KOPT-K1 (cell line): ENCODE measurements around the gene LDLRAD4.
"Not testable (repeated sequence)": the region's sequence is repeated elsewhere in the genome, so short reads cannot be mapped to it uniquely, and the experiment has no call there.

Source experiments
- H3K27ac ChIP-seq: fragments of 200-600 bp; sonication (generic); 2 replicates; pipeline ENCODE4 v1.5.1; 2016; ENCODE audit warnings: antibody characterized with exemption, mild to moderate bottlenecking, low read depth, low read length; ENCODE audit not compliant: poor library complexity, severe bottlenecking
- H3K36me3 ChIP-seq: fragments of 200-600 bp; sonication (generic); 2 replicates; pipeline ENCODE4 v1.5.1; 2017; ENCODE audit warnings: antibody characterized with exemption, mild to moderate bottlenecking, low read length, moderate library complexity; ENCODE audit not compliant: insufficient read depth
- H3K9me3 ChIP-seq: fragments of 200-600 bp; sonication (generic); 2 replicates; pipeline ENCODE4 v1.5.1; 2017; ENCODE audit warnings: antibody characterized with exemption, low read length, mild to moderate bottlenecking; ENCODE audit not compliant: insufficient read depth, poor library complexity, severe bottlenecking

Gene LDLRAD4

GRCh38 chr18:13658436-13659204 lies 440.1 kb downstream of the LDLRAD4 start:
- Histone ChIP-seq H3K36me3 (peaks cover 5% of the 10 kb centered on the region; the same call in 1 of the 2 replicates), H3K9me3 (no peaks in the 10 kb centered on the region), H3K27ac (no peak overlapping the region)

- H3K27ac ChIP-seq: no peak overlapping the region
- H3K9me3 ChIP-seq: no peaks in the 10 kb centered on the region
- peaks cover 22% of the 10 kb centered on the region for H3K36me3 ChIP-seq
Measured at GRCh38 chr18:13660510-13660909, 441.9 kb downstream of the LDLRAD4 start.

- Histone ChIP-seq H3K36me3 (peaks cover 29% of the 10 kb centered on the region), H3K27ac (no peak overlapping the region), H3K9me3 (no peaks in the 10 kb centered on the region)
Measured at GRCh38 chr18:13661051-13661778, 442.7 kb downstream of the LDLRAD4 start.

- Histone ChIP-seq H3K9me3 (no peaks in the 10 kb centered on the region), H3K36me3 (peaks cover 35% of the 10 kb centered on the region), H3K27ac (no peak overlapping the region)
Measured at GRCh38 chr18:13661779-13662256, 443.3 kb downstream of the LDLRAD4 start.

- H3K27ac ChIP-seq: no peak overlapping the region
- peaks cover 24% of the 10 kb centered on the region for H3K36me3 ChIP-seq
- no peaks in the 10 kb centered on the region for H3K9me3 ChIP-seq
Measured at GRCh38 chr18:13672657-13673056, 454.1 kb downstream of the LDLRAD4 start.

DNA sequence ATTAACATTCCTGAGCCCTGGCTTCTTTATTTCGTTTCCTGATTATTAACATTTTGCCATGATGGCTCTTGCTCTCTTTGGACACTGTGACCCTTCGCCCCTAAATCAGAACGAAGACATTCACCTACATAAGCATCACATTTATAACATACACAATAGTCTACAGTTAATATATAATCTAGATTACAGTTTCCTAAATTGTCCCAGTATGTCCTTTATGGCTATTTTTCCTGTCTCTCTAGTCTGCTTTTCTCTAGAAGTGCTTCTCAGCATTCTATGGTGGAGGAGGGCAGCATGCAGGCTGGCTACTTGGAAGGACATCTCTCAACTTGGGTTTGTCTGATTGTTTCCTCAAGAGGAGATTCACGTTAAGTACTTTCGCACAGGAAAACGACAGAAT lies 457.9 kb downstream of the LDLRAD4 start:
- H3K36me3 ChIP-seq: peaks cover 11% of the 10 kb centered on the region
- H3K9me3 ChIP-seq: no peaks in the 10 kb centered on the region
- no peak overlapping the region for H3K27ac ChIP-seq

- H3K27ac ChIP-seq, H3K9me3 ChIP-seq: not testable (repeated sequence)
- peaks cover 15% of the 10 kb centered on the region for H3K36me3 ChIP-seq
Measured at GRCh38 chr18:13677350-13677749, 458.8 kb downstream of the LDLRAD4 start.

DNA sequence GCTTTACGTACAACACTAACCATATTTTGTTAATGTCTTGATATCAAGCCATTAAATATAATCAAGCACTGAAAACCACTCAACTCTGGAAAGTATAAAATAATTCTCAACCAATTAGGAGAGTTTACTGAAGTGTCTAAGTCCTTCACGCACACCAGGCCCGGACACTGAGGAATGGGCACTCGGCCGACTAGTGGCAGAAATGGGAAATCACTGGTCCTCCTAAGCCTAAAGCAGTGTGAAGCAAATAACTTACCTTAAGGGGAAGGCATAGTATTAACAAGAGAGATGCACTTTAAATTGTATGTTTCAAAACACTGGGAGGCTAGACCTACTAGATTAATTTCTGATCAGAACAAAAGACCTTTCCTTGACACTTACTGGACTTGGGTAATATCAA lies 462.1 kb downstream of the LDLRAD4 start:
- no peak overlapping the region for H3K27ac ChIP-seq
- no peaks in the 10 kb centered on the region for H3K9me3 ChIP-seq
- H3K36me3 ChIP-seq: peaks cover 15% of the 10 kb centered on the region

DNA sequence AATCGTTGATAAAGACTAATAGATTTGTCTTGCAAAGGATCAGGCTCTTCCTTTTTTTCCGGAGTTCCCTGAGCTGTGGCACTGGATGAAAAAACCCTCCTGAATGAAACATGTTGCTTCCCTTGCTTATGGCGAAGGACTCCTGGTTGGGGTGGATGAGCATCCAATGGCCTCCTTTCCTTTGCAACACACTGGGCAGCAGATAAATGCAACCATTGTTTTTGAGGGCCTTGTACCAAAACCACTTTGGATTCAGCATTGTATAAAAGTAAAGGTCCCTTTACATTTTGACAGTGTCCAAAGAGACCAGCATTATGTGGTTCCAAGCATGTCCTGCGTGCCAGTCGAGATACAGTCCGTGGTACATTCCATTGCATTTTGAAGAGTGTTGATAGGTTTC lies 463.1 kb downstream of the LDLRAD4 start:
- no peak overlapping the region for H3K27ac ChIP-seq

DNA sequence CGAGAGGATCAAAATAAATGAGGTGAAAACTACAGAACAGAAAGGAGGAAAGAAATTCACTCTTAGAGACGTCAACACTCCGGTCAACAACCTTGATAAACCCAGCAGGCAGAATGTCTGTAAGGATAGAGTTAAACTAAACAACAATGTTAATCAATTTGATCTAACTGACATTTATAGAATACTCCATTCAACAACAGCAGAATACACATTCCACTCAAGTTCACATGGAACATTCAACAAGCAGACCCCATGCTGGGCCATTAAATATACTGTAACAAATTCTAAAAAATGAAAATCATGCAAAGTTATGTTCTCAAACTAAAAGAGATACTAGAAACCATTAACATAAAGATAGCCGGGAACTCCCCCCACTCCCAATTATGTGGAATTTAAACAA lies 466.0 kb downstream of the LDLRAD4 start:
- Histone ChIP-seq H3K36me3 (peaks cover 15% of the 10 kb centered on the region), H3K9me3 (peaks cover 12% of the 10 kb centered on the region), H3K27ac (no peak overlapping the region)

More for the DNA sequence above, 463.1 kb downstream of the LDLRAD4 start:
- no peaks in the 10 kb centered on the region for H3K9me3 ChIP-seq
- H3K36me3 ChIP-seq: peaks cover 15% of the 10 kb centered on the region

DNA sequence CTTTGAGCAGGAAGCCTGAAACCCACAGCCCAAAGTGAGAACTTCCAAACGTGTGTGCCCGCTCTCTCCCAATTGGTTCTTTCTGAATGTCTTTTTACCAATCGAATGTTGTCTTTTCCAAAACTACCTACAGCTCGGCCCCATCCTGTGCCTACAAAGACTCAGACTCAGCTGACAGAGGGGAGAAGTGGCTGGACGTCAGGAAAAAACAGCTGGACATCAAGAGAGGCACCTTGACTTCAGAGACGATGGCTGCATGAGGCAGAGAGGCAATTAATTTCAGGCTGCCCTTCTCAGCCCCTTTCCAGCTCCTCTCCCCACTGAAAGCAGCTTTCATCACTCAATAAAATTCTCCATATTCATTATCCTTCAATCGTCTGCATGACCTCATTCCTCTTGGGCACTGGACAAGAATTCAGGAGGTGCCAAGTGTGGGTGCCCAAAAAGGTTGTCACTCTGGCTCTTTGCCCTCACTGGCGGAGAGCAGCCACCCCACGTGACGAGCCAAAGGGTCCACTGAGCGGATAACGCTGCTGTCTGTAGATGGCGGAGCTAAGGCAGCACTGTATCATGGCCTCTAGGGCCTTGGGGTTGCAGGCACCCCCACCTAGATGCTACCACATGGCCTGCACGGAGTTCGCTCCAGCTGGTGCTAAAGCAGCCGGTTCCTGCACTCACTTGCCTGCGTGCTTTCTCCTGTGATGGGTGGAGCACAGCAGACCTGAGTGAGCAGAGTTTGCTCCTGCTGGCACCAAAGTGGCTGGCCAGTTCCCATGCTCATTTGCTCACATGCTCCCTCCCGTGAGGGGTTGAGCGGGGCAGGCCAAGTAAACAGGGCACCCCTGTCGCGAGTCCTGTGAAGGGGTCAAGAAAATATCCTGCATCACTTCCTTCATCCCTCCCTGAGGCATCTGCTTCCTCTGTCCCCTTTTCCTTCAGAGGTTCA lies 469.9 kb downstream of the LDLRAD4 start:
- Histone ChIP-seq H3K36me3 (no peaks in the 10 kb centered on the region), H3K9me3 (peaks cover 28% of the 10 kb centered on the region), H3K27ac (no peak overlapping the region)

- not testable (repeated sequence) for H3K36me3 ChIP-seq, H3K27ac ChIP-seq
- peaks cover 28% of the 10 kb centered on the region for H3K9me3 ChIP-seq
Measured at GRCh38 chr18:13690060-13690459, 471.5 kb downstream of the LDLRAD4 start.

DNA sequence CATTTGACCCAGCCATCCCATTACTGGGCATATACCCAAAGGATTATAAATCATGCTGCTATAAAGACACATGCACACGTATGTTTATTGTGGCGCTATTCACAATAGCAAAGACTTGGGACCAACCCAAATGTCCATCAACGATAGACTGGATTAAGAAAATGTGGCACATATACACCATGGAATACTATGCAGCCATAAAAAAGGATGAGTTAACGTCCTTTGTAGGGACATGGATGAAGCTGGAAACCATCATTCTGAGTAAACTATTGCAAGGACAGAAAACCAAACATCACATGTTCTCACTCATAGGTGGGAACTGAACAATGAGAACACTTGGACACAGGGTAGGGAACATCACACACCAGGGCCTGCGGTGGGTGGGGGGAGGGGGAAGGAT lies 476.8 kb downstream of the LDLRAD4 start:
- peaks cover 39% of the 10 kb centered on the region for H3K9me3 ChIP-seq
- not testable (repeated sequence) for H3K36me3 ChIP-seq, H3K27ac ChIP-seq

DNA sequence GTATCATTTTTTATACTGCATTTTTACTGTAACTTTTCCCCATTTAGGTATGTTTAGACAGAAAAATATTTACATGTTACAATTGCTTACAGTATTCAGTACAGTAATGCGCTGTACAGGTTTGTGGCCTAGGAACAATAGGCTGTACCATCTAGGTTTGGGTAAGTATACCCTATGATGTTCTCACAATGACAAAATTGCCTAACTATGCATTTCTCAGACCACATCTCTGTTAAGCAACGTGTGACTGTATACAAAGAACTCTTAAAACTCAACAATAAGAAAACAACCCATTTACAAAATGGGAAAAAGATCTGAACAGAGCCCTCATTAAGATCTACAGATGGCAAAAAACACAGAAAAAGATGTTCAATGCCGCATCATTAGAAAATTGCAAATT lies 478.4 kb downstream of the LDLRAD4 start:
- Histone ChIP-seq H3K36me3 (peaks cover 4% of the 10 kb centered on the region; the same call in 1 of the 2 replicates), H3K9me3 (peaks cover 47% of the 10 kb centered on the region), H3K27ac (no peak overlapping the region)

DNA sequence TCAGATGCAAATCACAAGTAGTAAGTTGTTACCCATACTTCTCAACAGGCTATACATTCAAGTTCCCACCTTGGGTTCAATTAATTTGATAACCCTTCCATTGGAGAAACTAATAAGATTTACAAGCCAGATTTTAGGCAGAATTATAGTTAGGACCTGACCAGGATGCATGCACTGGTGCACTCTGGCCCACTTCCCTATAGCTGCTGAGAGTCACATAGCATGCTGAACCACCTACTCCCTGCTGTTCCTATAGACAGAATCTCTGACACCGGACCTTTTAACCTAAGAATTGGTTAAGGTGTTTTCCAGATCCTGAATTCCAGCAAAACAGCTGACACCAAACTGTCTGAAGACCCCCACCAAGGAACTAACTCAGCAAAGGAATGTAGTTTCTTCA lies 481.6 kb downstream of the LDLRAD4 start:
- Histone ChIP-seq H3K9me3 (peaks cover 79% of the 10 kb centered on the region), H3K27ac (no peak overlapping the region), H3K36me3 (peaks cover 18% of the 10 kb centered on the region; the same call in 1 of the 2 replicates)
